NCI-H226 (cell line): ENCODE measurements around the gene LYZL1.
"Not testable (repeated sequence)": the region's sequence is repeated elsewhere in the genome, so short reads cannot be mapped to it uniquely, and the experiment has no call there.

Experiments
- DNase-seq: peaks from one replicate; pipeline ENCODE4 v3.0.0-alpha.2; 2015

LYZL1 gene

DNA sequence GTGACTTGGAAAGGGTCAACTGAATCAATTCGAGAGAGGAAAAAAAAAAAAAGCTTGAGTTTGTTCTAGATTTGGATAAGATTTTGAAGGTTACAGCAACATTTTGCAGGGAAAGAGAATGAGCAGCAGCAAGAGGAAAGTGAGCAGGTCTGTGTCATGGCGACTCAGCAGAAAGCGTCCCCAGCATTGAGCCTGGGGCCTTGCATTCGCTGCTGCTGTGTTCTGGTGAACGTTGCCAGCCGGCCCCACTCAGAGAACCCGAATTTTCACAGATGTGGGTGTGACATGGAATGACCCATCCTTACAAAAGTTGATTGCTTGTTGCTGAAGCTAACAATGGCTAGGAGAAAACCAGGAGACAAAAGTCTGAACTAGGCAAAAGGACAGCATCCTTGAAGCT lies 21.6 kb downstream of the LYZL1 start:
- not testable (repeated sequence) for DNase-seq

DNA sequence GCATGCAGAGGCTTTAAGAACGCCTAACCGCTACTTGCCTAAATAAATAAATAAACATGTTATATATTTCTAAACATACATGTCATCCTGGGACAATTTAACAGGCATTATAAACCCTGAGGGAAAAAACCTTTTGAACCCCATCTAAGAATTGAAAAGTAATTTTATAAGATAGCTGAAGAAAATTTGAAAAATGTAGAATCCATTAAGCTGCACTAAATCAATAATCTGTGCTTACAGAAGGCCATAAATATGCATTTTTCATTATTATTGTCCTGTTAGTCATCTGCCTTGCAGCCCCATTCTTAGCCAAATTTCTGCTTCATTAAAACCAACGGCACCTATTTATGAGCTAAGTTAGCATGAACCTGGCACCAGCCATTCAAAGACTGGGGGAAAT lies 24.2 kb downstream of the LYZL1 start:
- DNase-seq = no peak

GRCh38 chr10:29314726-29315125 lies 25.9 kb downstream of the LYZL1 start:
- DNase-seq = no peak

GRCh38 chr10:29315814-29316213 lies 26.9 kb downstream of the LYZL1 start:
- DNase-seq = no peak

DNA sequence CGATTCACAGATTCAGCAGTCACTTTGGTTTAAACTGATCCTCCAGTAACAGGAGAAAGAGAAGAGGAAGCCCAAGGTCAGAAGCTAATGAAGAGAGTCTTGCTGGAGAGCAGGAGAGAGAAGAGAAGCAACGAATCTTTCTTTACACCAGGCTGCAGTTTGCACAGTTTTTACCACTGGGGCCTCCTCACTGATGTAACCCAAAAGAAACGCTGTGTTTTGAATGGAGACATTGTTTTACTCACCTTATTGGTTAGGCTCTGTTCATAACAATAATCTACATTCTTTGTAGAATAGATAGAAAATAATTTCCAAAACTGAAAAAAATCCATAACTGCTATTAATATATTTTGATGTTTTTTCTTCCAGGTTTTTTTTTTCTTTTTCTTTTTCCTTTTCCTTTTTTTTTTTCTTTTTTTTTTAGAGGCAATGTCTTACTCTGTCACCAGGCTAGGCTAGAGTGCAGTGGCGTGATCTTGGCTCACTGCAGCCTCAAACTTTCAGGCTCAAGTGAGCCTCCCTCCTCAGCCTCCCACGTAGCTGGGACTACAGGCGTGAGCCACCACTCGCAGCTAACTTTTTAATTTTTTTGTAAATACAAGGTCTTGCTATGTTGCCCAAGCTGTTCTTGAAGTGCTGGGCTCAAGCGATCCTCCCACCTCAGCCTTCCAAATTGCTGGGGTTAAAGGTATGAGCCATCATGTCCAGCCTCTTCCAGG lies 27.6 kb downstream of the LYZL1 start:
- no peak for DNase-seq

DNA sequence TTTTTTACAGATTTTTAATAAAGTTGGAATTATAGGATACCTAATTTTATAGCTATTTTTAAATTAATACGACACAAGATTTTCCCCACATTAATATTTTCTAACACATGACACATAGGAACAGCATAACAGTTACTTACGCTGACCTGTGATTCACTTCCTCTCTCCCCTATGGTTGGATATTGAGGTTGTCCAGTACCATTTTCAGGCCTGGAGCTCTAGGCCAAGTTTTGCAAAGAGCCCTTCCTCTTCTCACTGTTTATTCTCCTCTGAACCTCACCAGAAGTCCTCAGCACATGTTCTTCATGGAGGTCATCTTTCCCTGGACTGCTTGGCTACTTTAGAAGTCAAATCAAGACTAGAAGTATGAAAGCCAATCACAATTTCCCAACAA lies 28.2 kb downstream of the LYZL1 start:
- no peak for DNase-seq

DNA sequence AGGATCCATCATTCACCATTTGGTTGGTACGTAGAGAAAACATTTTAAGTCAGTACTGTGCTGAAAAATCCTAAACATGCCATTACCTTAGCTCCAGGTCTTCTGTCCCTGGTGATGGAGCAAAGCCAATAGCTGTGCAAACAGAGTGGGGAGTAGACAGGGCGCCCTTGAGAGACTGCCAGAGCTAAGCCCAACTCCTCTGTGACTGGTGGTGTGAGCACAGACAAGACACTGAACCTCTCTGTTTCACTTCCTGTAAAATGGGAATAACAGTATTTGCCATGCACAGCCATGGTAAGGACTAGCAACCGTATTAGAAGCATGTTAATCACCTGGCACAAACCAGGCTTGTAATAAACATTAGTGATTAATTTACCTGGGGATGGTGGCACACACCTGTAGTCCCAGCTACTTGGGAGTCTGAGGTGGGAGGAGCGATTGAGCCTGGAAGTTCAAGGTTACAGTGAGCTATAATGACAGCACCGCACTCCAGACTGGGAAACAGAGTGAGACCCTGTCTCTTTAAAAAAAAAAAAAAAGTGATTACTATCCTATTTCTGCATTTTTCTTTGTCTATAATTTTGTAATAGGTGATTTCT lies 28.7 kb downstream of the LYZL1 start:
- no peak for DNase-seq

- DNase-seq = not testable (repeated sequence)
Measured at GRCh38 chr10:29318141-29319071, 29.5 kb downstream of the LYZL1 start.

GRCh38 chr10:29319205-29319781 lies 30.4 kb downstream of the LYZL1 start:
- DNase-seq = no peak

DNA sequence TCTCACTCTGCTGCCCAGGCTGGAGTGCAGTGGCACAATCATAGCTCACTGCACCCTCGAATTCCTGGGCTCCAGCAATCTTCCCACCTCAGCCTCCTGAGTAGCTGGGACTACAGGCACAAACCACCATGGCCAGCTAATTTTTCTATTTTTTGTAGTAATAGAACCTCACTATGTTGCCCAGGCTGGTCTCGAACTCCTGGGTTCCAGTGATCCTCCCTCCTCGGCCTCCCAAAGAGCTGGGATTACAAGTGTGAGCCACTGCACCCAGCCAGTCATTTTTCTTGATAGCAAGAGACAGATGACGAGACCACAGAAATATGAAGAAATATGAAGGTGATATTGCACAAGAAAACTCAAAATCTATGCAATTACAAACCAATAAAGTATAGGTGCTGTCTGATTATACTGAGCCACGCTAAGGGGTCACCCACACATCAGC lies 31.8 kb downstream of the LYZL1 start:
- not testable (repeated sequence) for DNase-seq

DNA sequence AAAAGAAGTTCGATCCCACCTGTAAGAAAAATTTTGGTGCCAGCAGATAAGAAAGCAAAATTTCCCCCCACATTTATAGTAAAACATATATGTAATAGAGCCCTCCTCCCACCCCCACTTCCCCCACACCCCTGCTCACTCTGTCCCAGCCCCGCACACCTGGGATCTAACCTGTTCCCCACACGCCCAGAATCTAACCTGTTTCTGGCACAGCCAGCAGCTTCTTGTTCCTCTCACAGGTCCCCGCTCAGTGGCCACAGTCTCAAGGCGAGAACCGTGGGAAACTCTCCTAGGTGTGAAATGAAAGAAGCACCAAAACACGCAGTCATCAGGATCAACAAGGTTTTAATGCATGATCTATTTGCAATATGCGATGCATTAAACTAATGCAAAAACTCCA lies 32.8 kb downstream of the LYZL1 start:
- DNase-seq = no peak

DNA sequence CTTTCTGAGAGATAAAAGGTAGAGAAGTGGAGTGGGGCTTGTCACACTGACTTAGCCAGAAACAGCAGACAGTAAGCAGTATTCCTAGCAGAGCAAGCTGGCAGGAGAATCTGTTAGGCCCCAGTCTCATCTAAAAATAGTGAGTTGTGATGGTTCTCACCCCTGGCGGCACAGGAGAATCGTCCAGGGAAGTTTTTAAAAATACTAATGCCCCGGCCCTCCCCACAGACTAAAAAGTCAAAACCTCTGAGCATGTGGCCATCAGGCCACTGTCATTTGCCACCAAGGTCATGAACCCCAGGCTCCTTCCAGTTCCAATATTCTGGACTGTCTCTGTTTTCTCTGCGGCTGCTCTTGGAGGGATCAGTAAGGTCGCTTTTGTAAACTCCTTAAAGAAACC lies 34.0 kb downstream of the LYZL1 start:
- no peak for DNase-seq

DNA sequence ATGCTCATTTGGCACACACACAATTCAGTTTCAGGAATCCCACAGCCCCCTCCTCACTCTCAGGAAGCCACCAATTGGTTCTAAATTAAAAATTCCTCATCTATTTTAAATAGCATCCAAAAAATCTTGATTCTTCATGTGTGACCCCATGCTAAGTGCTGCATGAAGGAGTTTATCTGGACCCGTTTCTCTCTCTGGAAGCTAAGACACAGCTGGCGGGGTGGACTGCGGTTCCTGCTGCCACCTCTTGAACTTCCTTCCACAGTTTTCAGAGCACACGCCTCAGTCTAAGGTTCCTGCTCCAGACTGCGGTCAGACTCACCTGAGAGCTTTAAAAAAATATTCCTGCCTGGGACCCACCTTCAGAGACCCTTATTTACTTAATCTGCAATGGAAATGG lies 34.5 kb downstream of the LYZL1 start:
- no peak for DNase-seq

DNA sequence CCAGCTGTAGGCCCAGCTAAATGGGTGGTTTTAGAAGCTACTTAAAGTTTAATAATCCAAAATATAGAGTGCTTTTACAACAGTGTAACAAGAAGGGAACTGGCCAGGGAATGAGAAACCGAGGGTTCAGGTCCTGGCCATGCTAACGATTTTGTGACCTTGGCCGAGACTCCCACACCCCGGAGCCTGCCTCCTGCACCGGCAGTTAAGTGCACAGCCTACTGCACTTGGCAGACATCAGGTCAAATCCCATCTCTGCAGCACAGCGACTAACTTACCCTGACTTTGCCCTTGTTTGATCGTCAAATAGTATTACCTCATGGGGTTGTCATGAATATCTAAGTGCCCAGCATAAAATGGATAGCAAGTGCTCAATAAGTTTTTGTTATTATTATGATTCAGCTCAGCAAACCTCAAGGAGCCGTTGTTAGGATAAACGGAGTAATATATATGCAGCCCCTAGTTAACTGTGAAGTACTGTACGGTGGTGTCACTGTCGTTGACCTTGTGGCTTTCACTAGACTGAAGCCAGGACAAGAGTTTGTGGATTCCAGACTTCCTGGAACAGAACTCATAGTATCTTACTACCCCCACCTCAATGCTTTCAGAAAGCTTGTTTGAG lies 35.5 kb downstream of the LYZL1 start:
- DNase-seq = no peak

GRCh38 chr10:29326299-29326698 lies 37.4 kb downstream of the LYZL1 start:
- no peak for DNase-seq

- no peak for DNase-seq
Measured at GRCh38 chr10:29326886-29327745, 38.2 kb downstream of the LYZL1 start.

- no peak for DNase-seq
Measured at GRCh38 chr10:29327746-29328102, 38.9 kb downstream of the LYZL1 start.

GRCh38 chr10:29328983-29329382 lies 40.1 kb downstream of the LYZL1 start:
- DNase-seq = no peak

DNA sequence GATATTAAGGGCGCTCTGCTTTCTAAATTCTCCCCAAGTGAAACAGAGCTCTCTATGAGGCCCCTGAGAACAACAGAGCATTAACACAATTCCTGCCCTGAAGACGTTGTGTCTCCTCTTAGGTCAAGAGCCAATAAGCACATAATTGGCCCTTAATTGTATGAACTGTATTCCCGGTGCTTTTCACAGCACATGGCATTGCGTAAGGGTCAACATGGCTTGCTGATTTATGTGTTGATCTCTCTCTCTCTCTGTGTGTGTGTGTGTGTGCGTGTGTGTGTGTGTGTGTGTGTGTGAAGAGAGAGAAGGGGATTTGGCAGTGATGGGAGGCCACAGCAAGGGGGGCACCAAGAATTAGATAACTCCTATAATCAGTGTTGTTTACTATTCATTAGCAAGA lies 40.5 kb downstream of the LYZL1 start:
- no peak for DNase-seq

DNA sequence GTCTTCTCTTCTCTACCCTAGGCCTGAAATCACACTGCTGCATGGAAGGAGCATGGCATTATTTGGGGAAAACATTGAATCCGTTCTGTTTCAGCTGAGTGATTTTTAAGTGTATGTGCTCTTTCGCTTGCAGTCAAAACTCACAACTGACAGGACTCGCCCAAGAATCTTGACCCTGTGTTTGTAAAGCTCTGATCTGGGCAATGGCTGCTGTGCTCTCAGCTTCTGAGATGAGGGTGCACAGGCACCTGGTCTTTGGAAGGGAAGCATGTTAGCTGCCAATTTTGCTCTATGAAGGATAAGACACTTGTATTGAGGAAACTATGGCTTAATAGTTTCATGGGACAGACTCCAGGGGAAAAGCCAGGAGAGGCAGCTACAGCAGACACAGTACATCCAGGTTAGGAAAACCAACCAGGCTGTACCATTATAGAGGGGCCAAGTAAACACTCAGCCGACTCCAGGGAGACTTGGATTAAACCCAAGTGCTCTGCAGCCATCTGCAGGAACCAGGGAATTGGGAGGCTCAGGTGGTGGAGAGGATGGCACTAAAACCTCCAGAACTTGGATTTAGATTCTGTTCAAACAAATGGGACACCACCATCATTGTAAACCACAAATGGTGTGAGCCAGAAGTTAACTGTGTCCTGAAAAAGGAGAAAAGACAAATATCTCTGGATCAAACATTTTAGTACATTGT lies 43.3 kb downstream of the LYZL1 start:
- DNase-seq = no peak

DNA sequence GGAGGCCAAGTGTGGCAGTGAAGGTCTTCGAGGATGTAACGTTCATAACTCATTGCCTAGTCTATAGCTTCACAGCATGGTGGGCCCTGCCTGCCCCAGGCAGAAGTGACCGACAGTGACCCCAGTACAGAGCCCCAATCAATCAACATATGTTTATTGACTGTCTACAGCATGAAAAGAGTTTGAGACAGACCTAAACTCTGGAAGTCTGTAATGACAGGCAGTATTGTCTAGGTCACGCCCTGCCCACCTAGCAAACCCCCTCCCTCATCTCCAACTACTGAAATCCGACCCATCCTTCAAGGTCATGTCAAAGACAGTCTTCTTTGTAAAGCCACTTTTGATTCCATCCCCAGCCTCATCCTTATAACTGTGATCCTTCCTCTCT lies 43.9 kb downstream of the LYZL1 start:
- no peak for DNase-seq
